Measurements from ENCODE around the gene KLHL15. TPM values are rescaled to one million over a fixed set of nuclear protein-coding genes. Genes with fewer than 3 reads are reported as not detected.

Gene KLHL15, protein sequence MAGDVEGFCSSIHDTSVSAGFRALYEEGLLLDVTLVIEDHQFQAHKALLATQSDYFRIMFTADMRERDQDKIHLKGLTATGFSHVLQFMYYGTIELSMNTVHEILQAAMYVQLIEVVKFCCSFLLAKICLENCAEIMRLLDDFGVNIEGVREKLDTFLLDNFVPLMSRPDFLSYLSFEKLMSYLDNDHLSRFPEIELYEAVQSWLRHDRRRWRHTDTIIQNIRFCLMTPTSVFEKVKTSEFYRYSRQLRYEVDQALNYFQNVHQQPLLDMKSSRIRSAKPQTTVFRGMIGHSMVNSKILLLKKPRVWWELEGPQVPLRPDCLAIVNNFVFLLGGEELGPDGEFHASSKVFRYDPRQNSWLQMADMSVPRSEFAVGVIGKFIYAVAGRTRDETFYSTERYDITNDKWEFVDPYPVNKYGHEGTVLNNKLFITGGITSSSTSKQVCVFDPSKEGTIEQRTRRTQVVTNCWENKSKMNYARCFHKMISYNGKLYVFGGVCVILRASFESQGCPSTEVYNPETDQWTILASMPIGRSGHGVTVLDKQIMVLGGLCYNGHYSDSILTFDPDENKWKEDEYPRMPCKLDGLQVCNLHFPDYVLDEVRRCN
- 5.9 and 7.9 TPM in 2 replicates for total RNA-seq

DNA sequence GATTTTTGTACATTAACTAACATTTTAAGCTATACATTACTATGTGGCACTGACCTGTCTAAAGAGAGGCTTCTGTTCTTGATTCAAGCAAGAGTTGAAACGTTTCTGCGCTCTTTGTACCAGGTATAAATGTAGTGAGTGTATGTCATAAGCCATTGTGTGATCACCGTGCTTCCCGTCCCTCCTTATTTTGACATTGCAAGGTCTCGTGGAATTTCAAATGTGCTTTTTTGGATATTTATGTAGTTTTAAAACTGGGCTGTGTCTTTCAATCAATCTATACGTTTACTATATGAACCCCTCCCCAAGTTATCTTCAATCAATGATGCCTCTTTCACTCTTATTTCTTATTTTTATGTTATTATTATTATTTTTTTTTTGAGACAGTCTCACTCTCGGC, at the start of gene KLHL15:
Gene KLHL15, minus strand, starts transcription at position 101 of the 400 bp plus-strand sequence. CDS start 20,493 bp downstream, outside the sequence.

DNA sequence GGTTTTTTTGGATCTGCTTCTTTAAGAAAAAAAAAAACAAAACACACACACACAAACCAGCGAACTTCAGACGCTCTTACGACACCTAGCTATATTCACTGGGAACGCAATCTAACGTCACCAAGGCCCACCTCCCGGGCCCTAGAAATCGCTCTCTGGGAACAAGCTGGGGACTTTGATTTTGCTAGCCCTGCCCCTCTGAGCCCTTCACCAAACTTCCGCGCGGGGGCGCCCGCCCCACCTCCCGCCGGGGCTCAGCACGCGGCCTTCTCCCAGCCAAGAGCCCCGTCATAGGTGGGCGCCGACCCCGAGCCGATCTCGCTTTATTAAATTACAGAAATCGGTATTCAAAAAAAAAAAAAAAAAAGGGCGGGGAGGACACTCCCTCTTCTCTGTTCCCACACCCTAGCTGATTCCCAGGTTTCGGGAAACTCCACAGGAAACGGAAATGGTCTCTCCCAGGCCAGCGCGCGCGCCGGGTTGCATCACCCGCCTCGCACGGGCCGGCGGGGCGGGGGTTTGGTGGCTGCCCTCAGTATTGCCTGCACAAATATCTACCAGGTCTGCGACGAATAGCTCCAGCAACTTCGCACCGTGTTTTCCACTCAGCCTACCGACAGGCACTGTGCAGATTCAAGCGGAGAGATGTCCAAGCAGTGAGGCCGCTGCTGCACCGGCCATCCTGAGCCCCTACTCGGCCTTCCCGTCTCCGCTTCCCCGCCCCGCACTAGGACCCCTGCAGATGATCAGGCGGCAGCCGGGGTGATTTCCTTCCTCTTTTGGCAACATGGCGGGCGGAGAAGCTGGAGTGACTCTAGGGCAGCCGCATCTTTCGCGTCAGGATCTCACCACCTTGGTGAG, 27.4 kb upstream of the KLHL15 start, which contains the start of gene EIF2S3:
Gene EIF2S3, plus strand, starts transcription at position 775 of the 861 bp plus-strand sequence. Its CDS starts 13 bp downstream, at position 788.

Other genes with a start within 250 kb of the KLHL15 start
- gene SAT1, start 244.0 kb downstream of the KLHL15 start, total RNA-seq = 389 and 526 TPM in 2 replicates
- 8.4 and 8.5 TPM in 2 replicates for gene APOO, start 119.2 kb downstream of the KLHL15 start, total RNA-seq
- gene CXorf58, start 119.2 kb downstream of the KLHL15 start, total RNA-seq = 0.10 TPM in 1 of 2 replicates, not detected in the other
- 285 and 394 TPM in 2 replicates for gene EIF2S3, start 27.8 kb upstream of the KLHL15 start, total RNA-seq
- gene ZFX, start 122.5 kb upstream of the KLHL15 start, total RNA-seq = 34.9 and 43.4 TPM in 2 replicates